ENCODE data around the gene DNAJA2. TPM values are rescaled to one million over a fixed set of nuclear protein-coding genes. Genes with fewer than 3 reads are reported as not detected.

The DNAJA2 gene
- total RNA-seq, 1 donor from 2014 or later, result 95.7 TPM

Other genes with a start within 250 kb of the DNAJA2 start
- 0.50 TPM in 1 of 2 replicates, not detected in the other for gene MYLK3, start 225.3 kb downstream of the DNAJA2 start, total RNA-seq
- gene C16orf87, start 142.5 kb downstream of the DNAJA2 start, total RNA-seq, result 13.5 and 14.2 TPM in 2 replicates
- 25.7 and 36.3 TPM in 2 replicates for gene GPT2, start 89.3 kb downstream of the DNAJA2 start, total RNA-seq
- gene NETO2, start 170.3 kb upstream of the DNAJA2 start, total RNA-seq, result 20.1 and 31.6 TPM in 2 replicates

Measured in renal cortical epithelial cell (primary cell).